GM18511 (cell line): ENCODE measurements around the gene TMEM119.
"Not testable (repeated sequence)": the region's sequence is repeated elsewhere in the genome, so short reads cannot be mapped to it uniquely, and the experiment has no call there.

Experiments
- ATAC-seq: cut with Tn5 transposase; IDR thresholded peaks from one replicate; pipeline ENCODE4 v1.9.1; 2021; ENCODE audit warnings: mild to moderate bottlenecking, moderate library complexity; ENCODE audit not compliant: unreplicated experiment

Gene TMEM119

DNA sequence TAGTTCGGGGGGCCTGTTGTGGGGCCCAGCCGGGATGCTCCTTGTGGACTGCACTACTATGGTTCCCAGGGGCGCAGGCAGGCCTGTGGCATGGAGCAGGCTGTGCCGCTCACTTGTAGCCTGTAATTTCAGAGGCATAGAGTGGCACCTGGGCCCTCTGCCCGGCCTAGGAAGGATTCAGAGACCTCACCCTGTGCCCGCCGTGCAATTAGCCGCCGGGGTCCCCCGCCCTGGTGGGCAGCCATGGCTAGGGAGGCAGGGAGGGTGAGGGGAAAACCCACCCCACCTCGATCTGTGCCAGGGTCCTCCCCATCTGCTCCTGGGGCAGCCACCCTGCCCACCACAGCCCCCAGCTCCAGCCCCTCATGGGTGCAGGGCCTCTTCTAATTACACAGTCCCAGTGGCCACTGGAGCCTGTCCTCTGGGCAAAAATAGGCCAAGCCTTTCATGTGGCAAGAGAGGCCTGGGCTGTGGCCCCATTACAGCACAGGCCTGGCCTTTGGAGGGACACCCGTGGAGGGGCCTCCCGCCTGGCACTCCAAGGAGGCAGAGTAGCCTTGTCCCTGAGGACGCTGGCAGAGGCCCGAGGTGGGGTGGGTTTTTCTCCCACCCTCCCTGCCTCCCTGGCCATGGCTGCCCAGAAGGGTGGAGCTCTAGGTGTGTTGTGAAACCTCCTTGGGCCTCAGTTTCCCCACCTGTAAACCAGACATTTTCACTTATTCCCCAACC lies 5.3 kb upstream of the TMEM119 start:
- ATAC-seq: no peak

- no peak for ATAC-seq
Observed at GRCh38 chr12:108602209-108602705, 4.4 kb upstream of the TMEM119 start.

GRCh38 chr12:108600702-108601007 lies 2.8 kb upstream of the TMEM119 start:
- no peak for ATAC-seq

GRCh38 chr12:108599948-108600701 lies 2.2 kb upstream of the TMEM119 start:
- no peak for ATAC-seq

DNA sequence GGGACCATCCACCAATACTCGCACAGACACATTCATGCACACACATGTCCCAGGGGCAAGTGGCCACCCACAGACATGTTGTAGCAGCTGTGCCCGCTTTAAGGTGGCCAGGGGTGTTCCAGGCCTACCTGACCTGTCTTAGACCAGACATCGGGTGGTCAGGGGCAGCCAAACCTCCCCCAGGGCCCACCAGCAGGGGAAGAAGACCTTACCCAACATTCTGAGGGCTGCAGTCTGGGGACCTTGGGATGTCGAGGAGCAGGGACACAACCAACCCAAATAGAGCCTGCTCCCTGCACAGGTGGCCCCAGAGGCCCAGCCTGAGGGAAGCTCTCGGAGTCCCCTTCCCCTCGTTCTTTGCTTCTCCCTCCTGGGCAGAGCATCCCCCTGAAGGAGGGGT lies 1.7 kb upstream of the TMEM119 start:
- no peak for ATAC-seq

- no peak for ATAC-seq
Observed at GRCh38 chr12:108598553-108599250, 818 bp upstream of the TMEM119 start.

DNA sequence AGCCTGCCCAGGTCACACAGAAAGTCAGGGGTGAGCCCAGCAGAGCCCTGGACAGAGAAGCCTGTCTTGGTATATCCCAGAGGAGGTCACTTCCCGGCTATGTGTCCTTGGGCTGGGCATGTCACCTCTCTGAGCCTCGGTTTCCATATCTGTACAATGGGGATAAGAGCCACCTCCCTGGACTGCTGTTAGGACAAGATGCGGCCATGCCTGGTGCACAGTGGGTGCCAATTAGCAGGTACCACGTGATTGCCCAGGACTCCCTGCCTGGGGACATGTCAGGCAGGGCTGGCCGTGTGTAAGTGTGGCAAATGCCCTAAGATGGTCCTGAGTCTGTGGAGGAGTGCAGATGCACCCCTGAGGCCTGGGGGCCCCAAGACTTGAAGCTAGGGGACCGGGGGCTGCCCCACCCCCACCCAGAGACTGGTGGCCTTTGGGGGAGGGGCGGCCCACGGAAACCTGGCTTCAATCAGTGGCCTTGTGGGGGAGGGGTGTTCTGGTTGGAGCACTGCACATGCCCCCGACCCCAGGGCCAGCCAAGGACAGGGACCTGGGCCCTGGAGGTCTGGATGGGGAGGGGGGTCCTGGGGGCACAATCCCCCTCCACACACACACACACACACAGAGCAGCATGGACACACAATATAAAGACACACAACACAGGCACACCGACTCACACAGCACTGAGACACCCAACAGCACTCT lies 878 bp downstream of the TMEM119 start:
- ATAC-seq: no peak

DNA sequence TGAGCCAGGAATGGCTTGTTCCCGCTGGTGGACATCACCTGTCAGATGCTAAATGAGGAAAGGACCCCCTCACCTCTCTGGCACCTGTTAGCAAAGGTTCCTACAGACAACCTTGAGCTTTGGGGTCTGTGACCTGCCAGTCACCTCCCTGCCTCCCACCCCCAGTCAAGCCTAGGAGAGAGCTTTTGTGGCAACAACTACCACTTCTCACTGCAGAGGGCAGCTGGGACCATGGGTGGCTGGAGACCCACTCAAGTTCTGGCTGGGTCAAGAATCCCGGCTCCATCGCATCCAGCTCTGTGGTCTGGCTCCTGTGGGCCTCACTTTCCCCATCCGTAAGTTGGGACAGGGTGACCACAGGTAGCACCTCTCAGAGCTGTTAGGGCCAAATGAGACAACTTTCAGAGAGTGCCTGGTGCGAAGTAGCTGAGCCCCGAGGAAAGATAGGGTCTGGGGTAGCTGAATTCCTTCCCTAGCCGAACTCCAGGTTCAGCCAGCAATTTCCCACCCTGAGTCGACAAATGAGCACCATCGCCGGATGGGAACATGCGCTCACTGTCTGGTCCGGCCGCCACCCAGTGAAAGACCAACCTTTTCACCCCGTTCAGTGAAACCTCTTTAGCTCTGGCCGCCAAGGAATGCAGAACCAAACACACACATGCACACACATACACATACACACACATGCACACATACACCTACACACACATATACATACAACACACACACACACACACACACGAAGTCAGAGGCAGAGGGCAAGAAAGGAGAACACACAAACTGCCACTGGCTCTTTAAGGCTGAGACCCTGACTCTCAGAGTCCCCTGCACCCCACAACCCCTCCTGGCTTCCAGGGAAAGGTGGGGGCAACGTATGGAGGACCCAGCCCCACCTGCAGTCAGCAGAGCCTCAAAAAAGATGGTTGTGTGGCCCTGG lies 1.9 kb downstream of the TMEM119 start:
- ATAC-seq: no peak

DNA sequence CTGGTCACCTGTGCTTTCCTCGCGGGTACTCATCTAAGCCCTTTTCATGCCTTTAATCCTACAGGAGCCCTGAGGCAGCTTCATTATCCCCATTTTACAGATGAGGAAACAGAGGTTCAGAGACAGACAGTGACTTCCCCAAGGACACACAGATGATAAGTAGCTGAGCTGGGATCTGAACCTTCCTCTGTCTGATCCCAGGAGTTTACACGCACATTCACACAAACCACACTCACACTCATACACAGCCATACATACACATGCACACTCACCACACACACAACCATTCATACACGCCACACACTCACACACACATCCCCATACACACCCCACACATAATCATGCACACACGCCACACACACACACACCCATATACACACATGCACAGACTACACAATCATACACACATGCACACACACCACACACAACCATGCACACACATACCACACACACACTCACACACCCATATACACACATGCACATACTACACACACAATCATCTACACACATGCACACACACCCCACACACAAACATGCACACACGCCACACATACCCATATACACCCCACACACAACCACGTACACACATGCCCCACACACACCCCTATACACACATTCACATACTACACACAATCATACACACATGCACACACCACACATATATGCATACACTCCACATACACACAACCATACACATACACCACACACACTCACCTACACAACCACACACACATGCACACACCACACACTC lies 2.7 kb downstream of the TMEM119 start:
- no peak for ATAC-seq

- no peak for ATAC-seq
Observed at GRCh38 chr12:108594323-108594903, 3.5 kb downstream of the TMEM119 start.

DNA sequence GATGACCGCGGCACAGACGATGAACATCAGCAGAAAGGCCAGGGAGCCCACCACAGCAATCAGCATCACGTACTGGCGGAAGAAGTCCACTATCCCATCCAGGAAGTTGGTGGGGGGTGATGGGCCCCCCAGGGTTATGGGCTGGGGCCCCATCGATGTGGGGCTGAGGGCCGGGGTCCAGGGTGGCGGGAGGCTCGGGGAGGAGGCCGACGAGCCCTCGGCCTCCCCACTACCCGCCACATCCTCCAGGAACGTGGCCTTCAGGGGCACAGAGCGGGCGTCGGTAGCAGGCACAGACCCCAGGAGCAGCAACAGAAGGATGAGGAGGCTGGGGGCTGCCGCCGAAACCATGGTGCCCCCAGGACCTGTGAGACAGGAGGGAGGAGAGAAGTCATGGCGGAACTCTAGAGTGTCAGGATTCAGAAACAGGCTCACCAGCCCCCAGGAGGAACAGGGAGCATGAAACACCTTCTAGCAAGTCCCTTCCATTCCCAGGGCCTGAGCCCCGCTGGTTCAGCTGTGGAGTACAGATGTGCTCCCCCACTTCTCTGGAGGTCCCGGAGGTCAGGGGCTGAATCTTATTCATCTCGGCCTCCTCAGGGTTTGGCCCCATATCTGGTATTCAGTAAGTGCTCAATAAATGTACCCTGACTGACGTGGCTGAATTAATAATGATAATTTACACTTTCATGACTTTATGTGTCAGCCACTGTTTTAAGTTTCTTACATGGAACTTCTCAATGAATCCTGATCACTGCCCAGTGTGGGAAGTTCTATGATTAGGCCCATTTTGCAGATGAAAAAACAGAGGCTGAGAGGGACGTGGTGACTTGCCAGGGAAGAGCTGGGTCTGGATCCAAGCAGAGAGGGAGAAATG lies 5.6 kb downstream of the TMEM119 start:
- no peak for ATAC-seq

DNA sequence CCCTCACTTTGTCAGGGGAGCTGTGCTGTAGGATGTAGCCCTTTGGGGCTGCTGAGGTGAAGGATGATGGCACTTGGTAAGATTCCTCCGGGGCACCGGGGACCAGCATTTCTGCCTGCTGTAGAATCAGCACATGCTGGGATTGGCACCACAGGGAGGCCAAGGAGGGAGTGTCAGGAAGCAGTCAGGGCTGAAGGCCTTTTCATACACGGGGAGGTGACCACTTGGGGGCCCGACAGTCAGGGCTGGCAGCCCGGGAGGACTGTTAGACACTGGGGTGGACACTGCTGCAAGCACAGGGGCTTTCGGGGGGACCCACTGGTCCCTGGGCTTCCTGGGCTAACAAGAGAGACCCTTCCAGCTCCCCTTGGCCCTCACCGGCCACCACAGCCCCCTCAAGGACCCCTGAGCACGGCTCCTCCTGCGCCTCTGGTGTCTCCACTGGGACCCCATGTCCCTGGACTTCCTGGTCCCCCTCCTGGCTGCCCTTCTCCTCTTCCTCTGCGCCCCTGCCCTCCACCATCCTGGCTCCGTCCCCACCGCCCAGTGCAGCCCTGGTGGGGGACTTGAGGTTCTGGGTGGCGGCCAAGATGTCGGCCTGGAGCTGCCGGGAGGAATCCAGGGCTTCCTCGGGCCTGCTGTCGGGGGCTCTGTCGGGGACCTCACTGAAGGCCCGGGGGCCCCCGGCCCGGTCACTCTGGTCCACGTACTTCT lies 6.5 kb downstream of the TMEM119 start:
- ATAC-seq: no peak

DNA sequence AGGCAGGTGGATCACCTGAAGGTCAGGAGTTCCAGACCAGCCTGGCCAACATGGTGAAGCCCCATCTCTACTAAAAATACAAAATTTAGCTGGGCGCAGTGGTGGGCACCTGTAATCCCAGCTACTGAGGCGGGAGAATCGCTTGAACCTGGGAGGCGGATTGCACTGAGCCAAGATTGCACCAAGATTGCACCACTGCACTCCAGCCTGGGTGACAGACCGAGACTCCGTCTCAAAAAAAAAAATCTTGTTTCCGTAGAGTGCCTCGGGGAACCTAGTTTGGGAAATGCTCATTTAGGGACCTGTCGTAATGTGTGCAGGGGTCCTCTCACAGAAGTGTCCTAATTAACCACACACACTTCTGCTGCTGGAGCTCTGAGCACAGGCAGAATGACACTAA lies 7.4 kb downstream of the TMEM119 start:
- not testable (repeated sequence) for ATAC-seq

DNA sequence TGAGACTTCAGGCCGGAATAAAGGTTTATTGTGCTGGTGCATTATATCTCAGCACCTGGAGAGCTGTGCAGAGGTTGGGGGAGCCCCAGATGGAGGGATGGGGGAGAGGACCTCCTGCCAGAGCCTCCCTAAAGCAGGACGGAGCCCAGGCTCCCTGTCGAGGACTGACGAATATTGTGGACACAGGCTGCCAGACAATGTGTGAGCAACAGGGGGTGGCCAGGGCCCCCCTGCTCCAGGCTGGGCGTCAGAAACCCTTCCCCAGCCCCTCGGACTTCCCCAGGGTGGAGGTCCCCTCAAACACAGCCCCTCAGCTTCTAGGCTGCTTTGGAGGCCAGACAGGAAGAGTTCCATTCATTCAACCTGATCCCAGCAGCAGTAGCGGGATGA lies 8.0 kb downstream of the TMEM119 start:
- ATAC-seq: no peak

DNA sequence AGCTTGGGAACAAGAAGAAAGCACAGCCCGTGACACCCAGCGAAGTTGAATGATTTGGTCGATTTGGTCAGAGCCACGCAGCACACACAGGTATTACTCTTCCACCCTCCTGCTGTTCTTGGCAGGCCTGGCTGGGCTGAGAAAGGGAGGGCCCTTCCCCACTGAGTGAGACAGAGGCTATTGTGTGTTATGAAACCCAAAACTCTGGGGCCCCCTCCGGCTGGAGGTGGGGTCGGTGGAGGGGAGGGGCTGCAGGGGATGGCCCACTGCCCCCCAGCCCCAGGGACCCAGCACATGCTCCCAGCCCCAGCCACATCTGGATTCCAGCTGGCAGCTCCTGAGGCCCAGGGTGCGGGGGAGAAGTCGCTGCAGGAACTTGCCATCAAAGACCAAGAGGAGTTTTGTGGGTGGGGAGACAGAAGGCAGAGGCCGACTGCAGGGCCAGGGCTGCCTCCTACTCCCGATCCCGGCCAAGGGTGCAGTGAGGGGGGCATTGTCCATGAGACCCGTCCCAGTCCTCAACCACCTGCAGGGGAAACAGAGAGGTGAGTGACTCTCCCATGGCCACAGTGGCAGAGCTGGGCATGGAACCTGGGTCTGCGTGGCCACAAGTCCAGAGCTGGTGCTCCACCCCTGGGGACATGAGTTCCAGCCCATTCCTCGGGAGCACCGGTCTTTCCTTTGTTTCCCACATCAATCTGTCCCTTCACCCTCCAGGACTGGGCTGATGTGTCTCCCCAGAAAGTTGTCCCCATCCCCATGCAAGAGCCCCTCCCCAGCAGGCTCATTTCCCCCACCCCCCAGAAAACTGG lies 8.7 kb downstream of the TMEM119 start:
- no peak for ATAC-seq

- no peak for ATAC-seq
Observed at GRCh38 chr12:108587826-108588225, 10.1 kb downstream of the TMEM119 start.

- ATAC-seq: no peak
Observed at GRCh38 chr12:108586306-108586705, 11.6 kb downstream of the TMEM119 start.
